GM21825 (cell line): ENCODE results near the gene MYH11.

Experiments
- ATAC-seq: cut with Tn5 transposase; IDR thresholded peaks from one replicate; pipeline ENCODE4 v1.9.1; 2021; ENCODE audit warnings: mild to moderate bottlenecking, moderate library complexity; ENCODE audit not compliant: unreplicated experiment

MYH11 gene

DNA sequence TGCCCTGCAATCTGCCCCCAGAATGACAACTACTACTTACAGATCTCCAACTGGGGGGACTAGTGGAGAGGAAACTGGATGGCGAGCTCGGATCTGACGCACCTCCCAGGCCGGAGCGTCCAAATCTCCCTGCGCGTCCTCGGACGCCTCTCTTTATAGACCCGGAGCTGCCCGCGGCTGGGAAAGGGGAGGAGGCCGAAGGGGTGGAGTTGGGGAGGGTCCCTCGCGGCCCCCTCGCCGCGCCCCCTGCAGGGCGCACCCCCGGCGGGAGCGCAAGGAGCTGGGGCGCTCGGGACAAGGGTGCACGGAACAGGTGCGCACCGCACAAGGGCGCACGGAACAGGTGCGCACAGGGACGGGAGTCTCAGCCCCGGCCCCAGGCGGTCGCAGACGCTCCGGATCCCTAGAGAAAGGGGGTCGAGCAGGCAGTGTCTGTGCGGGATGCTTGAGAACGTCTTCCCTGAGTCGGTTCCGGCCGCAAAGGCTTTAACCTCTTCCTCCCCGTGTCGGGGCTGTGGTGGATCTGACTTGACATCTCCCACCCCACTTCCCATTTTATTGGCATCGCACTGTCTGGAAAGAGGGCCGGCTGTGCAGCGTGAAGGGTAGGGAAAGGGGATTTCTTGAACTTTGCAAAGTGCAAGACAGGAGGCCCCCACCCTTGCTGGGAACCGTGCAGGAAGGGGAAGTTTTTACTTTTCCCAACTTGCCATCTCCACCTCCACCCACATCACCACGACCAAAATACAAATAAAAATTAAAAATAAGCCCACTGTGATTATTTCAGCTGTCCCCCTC, at the start of gene MYH11:
Gene MYH11, minus strand, starts transcription at position 128 of the 798 bp plus-strand sequence. CDS start 18,776 bp downstream, outside the sequence.
- no peak for ATAC-seq

DNA sequence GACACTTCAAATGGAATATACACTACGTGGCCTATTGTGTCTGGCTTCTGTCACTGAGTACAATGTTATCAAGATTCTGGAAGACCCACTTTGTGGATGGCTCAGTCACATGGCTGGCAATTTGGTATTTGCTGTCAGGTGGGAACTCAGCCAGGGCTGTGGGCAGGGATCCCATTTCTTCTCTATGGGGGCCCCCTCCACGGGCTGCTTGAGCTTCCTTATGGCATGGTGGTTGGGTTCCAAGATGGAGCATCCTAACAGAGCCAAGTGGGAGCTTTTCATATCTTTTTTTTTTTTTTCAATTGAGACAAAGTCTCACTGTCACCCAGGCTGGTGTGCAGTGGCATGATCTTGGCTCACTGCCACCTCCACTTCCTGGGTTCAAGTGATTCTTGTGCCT, 49.6 kb upstream of the MYH11 start:
- ATAC-seq: no peak

DNA sequence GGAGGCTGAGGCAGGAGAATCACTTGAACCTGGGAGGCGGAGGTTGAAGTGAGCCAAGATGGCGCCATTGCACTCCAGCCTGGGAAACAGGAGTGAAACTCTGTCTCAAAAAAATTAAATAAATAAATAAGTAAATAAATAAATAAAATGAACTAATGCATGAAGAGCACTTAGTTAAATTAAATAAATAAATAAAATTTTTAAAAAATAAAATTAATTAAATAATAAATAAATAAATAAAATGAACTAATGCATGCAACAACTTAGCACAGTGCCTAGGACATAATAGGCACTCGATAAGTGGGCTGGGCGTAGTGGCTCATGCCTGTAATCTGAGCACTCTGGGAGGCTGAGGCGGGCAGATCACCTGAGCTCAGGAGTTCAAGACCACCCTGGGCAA, 47.1 kb upstream of the MYH11 start:
- no peak for ATAC-seq

DNA sequence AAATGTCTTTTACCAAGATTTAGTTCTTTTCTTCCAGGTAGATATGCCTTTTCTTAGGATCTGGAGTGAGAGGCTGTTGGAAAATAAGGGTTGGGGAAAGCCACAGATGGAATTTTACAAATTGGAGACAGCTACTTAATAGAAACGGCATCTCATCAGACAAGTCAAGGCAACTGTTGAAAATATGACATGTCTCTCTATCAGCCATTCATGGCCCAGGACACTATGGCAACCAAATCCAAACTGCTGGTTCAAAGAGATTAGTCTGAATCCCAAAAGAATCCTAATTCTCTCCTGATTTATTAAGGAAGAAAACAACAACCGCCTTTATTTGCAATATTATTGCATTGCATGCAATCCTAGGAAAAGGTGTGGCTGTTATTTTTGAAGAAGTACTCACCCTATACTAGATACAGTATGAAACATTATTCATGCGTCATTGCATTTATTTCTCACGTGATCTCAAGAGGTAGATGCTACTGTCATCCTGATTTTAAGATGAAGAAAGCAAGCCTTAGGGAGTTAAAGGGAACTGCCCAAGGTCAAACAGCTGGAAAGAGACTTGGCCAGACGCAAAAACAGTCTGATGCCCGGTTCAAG, 44.2 kb upstream of the MYH11 start:
- no peak for ATAC-seq

DNA sequence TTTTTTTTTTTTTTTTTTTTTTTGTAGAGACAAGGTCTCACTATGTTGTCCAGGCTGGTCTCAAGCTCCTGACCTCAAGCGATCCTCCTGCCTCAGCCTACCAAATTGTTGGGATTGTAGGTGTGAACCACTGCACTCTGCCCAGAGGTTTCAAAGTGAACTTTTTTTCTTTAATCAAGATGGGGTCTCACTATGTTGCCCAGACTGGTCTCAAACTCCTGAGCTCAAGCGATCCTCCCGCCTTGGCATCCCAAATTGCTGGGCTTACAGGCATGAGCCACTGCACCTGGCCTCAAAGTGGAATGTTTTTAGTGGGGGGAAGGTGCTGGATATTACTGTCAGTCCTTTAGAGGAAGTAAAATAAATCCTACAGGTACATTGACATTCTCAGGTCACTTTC, 43.5 kb upstream of the MYH11 start:
- ATAC-seq: no peak

DNA sequence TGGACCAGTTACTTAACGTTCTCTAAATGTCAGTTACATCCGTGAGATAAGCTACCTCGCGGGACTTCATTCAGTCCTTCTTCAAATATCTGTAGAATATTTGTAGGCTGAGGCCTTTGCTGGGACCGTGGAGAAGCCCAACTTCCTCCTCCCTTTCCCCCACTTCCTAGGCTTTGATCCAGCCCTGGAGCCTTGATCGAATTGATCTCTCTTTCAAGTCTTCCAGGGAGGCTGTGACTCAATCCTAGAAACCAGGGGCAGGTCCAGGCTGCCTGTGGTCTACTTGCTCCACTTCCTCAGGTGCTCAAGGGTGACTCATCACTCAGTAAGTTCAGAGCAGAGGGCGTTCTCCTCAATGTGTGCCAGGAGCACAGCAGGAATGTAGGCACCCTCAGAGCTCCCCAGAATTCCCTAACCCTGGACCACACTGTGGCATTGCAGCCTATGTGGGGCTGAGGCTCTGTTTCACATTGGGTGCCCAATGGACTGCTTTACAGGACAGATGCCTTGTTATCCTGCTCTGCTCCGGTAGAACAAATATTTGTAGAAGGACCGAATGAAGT, 42.8 kb upstream of the MYH11 start:
- ATAC-seq: peak; percentile 67

DNA sequence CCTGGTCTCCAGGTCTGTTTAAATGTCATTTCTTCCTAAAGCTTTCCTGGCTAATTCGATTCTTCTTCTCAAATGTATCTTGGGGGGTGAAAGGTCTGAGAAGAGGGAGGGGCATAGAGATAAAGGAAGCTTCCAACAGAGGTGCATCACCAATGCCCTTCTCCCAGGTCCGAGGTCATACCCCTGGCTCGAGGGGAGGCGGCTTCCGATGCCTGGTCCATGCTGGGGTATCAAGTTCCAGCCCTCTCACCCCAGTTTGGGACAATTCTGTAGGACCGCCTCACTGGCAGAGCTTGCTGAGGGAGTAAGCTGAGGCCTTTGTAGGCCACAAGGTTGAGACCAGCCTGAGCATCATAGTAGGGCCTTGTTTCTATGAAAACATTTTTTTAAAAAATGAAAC, 41.8 kb upstream of the MYH11 start:
- ATAC-seq: no peak

DNA sequence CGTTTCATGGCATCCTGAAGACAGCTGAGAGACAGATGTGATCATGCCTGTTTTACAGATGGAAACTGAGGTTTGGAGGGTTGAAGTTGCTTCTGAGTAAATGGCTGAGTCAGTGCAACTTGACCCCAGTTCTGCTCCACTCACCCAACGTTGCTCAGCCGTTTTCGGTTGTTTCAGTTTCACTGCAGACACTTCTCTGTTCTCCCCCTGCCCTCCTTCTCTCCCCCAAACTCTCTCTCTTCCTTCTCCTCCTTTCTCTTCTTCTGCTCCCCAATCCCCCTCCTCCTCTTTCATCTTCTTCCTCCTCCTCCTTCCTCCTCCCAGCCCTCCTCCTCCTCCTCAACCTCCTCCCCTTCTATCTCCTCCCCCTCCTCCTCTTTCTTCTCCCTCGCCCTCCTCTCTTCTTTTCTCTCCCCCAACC, 41.0 kb upstream of the MYH11 start:
- ATAC-seq: peak; percentile 49

DNA sequence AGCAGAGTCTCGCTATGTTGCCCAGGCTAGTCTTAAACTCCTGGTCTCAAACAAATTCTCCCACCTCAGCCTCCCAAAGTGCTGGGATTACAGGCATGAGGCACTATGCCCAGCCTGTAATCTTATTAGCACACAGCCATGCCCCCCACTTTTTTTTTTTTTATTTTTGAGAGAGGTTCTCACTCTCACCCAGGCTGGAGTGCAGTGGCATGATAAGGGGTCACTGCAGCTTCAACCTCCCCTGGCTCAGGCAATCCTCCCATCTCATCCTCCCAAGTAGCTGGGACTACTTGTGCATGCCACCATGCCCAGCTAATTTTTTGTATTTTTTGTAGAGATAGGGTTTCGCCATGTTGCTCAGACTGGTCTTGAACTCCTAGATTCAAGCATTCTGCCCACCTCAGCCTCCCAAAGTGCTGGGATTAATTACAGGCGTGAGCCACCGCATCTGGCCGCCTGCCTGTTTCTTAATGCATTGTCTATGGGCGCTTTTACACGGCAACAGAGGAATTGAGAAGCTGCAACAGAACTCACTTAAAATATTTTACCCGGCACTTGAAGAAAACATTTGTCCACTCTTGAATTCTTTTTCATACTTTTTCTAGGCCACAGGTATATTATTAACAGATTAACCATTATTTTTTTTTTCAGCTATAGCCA, 40.4 kb upstream of the MYH11 start:
- ATAC-seq: no peak

DNA sequence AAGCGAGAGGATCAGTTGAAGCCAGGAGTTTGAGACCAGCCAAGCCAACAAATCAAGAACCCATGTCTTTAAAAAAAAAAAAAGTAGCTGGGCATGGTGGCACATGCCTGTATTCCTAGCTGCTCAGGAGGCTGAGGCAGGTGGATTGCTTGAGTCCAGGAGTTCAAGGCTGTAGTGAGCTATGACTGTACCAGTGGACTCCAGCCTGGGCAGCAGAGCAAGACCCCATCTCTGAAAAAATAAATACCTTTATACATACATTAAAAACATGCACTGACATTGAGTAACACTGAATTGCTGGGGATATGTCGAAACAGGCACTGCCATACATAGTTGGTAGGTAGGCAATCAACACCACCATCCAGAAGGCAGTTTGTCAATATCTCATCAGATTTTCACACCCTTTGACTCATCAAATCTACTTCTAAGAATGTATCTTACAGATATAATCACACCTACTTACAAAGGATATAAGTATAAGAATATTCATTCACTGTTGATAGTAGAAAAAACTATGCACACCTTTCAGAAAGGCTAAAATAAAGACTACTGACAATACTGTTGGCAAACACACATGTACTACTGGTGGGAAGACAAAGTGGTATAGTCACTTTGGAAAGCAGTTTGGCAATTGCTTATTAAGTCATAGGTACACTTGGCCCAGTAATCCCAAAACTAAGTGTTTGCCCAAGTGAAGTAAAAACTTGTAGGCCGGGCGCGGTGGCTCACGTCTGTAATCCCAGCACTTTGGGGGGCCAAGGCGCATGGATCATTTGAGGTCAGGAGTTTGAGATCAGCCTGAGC, 37.9 kb upstream of the MYH11 start:
- ATAC-seq: no peak

DNA sequence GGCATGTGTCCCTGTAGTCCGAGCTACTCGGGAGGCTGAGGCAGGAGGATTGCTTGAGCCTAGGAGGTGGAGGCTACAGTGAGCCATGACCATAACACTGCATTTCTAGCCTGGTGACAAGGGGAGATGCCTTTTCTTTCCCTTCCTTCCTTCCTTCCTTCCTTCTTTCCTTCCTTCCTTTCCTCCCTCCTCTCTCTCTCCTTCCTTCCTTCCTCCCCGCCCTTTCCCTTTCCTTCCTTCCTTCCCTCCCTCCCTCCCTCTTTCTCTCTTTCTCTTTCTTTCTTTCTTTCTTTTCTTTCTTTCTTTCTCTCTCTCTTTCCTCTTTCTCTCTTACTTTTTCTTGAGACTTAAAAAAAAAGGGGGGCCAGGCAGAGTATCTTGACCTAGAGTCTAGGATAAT, 34.7 kb upstream of the MYH11 start:
- ATAC-seq: no peak

DNA sequence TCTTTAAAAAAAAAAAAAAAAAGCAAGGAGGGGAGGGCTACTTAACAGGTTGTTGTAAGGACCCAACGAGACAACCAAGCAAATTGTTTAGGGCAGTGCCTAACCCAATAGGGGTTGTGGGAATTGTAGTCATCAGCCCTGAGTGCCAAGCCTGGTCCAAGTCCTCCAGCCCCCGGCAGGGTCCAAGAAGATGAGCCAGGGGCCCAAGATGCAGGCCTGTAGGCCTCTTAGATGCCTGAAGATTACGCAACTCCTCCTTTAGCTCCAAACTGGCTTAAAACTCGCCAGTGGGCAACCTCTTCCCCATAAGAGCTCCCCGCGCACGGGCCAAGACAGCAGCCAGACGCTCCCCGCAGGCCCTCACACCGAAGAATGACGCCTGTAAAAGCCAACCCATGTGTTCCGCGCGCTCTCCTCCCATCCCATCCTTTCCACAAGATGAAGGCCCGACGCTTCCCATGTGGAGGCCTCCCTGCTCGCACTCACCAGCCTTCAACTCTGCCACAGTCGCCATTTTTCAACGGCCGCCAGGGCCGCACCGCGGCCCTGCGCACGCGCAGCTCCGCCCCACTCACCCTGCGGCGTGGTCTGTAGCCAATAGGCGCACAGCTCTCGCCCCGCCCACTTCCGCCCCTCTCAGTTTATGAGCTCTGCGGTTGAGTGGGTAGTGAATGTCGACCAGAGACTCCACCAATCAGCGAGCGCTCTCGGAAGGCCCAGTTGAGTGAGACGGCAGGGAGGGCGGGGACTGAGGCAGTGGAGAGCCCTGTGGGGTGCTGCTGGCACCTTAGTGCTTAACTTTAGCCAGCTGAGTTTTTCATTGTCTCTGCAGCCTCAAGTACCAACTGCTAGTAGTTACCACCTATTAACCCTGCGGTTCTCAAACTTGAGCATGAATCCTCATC, 31.5 kb upstream of the MYH11 start, which contains the start of gene CEP20:
Gene CEP20, minus strand, starts transcription at position 532 of the 905 bp plus-strand sequence. Its CDS starts 18 bp downstream, at position 514.
- ATAC-seq: peak; percentile 95

DNA sequence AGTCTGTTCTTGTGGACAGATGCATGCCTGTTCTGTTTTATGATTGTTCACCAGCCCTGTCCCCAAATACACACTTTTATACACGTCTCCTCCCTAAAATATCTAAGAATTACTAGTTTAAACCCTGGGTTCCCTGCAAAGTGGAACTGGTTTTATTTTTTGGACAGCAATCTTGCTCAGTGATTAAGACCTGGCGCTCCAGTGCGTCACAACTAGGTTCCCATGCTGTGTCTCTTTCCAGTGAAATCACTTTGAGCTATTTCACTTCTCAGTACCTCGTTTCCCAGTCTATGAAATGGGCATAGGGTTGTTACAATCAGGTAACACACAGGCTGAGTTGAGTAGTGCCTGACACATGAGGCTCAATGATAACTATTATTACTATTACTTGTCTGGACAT, 30.5 kb upstream of the MYH11 start:
- ATAC-seq: no peak

DNA sequence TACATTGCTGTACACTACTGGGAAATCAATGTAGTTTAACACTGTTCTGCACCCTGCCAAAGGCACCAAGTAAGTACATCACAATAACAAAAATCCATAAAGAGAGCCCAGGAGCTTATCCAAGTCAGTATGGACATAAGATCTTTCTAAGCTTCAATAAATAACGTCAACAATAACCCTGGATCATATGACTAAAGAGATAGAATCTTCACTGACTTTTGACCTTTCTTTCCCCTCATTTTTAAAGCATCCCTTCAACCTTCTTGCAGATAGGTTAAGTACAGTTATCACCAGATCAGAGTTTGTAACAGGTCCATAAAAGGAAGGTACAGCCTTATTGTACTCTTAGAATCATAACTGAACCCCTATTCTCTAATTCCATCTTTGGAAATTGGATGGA, 29.2 kb upstream of the MYH11 start:
- ATAC-seq: no peak

DNA sequence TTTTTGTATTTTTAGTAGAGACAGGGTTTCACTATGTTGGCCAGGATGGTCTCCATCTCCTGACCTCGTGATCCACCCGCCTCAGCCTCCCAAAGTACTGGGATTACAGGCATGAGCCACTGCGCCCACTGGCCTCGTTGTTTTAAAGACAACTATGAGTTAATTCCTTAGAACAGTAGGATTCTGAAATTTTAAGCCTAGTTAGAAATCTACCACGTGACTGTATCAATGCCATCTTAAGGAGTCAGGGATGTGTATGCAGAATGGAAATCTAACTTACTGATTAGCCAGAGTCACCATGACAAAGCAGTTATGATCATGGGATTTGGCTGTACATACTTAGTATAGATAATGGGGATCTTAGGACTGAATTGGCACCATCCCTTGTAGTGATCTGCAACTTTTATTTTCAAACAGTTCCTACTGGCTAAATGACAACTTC, 28.8 kb upstream of the MYH11 start:
- no peak for ATAC-seq

DNA sequence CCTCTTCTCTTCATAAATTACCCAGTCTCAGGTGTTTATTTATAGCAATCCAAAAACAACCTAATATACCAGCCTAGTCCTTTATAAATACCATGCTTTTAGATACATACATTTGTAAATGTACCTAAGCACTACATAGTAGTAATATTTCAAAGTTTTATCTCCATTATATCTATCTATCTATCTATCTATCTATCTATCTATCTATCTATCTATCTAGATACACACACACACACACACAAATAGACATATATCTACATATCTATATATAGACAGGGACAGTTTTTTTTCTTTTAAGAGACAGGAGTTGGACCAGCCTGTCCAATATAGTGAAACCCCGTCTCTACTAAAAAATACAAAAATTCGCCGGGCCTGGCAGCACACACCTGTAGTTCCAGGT, 25.7 kb upstream of the MYH11 start:
- ATAC-seq: no peak

DNA sequence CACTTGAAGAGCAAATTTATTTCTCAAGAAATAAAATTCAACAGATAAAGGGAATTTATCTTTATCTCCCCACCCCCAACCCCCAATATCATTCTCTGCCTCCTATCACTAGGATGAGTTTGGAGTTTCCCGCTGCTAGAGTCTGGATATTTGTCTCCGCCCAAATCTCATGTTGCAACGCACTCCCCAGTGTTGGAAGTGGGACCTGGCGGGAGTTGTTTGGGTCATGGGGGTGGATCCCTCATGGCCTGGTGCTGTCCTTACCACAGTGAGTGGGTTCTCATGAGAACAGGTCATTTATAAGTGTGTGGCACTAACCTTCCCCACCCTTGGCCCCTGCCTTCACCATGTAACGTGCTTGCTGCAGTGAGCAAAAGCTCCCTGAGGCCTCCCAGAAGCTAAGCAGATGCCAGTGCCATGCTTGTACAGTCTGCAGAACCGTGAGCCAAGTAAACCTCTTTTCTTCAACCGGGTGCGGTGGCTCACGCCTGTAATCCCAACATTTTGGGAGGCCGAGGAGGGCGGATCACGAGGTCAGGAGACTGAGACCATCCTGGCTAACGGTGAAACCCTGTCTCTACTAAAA, 25.1 kb upstream of the MYH11 start:
- ATAC-seq: no peak

DNA sequence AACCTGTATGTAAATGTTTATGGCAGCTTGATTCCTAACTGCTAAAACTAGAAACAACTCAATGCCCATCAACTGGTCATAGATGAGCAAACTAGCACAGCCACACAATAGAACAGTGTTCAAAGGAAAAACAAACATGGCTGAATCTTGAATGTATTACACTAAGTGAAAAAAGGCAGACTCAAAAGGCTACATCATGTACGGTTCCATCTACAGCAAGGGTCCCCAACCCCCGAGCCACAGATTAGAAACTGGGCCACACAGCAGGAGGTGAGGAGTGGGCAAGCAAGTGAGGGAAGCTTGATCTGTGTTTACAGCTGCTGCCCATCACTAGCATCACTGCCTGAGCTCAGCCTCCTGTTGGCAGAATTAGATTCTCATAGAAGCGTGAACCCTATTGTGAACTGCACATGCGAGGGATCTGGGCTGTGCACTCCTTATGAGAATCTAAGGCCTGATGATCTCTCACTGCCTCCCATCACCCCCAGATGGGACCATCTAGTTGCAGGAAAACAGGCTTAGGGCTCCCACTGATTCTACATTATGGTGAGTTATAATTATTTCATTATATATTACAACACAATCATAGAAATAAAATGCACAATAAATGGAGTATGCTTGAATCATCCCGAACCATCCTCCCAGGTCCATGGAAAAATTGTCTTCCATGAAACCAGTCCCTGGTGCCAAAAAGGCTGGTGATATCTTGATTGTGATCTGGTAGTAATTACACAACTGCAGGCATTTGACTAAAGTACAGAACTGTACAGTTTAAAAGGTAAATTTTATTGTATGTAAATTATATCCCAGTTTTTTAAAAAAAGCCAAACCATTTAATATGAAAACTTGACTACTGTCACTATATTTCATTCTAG, 23.8 kb upstream of the MYH11 start:
- no peak for ATAC-seq
